ENCODE data around the gene TASOR2. TPM values are rescaled to one million over a fixed set of nuclear protein-coding genes. Genes with fewer than 3 reads are reported as not detected.

The TASOR2 gene
- total RNA-seq, 1 experiment from 2014 or later, result 55.0 TPM

DNA sequence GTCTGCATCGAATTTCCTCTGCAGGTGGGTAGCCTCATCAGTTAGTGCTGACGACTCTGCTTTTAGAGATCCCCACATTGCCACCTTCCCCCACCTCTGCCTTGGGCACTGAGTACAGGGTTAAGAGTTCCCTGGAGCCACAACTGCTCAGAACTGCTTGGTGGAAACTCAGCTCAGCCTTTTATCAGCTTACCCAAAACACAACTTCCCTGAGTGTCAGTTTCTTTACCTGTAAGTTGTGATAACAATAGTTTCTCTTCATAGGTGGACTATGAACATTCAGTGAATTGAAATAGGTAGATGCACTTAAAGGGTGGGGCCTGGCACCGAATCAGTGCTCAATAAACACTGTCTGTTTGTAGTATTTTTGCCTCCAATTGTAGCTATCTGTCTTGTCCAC is 29.5 kb upstream of the TASOR2 start:
- no peak for DNase-seq (ENCODE audit: low read depth)

GRCh38 chr10:5656737-5657579 is 27.7 kb upstream of the TASOR2 start:
- no peak for DNase-seq (ENCODE audit: low read depth)

DNA sequence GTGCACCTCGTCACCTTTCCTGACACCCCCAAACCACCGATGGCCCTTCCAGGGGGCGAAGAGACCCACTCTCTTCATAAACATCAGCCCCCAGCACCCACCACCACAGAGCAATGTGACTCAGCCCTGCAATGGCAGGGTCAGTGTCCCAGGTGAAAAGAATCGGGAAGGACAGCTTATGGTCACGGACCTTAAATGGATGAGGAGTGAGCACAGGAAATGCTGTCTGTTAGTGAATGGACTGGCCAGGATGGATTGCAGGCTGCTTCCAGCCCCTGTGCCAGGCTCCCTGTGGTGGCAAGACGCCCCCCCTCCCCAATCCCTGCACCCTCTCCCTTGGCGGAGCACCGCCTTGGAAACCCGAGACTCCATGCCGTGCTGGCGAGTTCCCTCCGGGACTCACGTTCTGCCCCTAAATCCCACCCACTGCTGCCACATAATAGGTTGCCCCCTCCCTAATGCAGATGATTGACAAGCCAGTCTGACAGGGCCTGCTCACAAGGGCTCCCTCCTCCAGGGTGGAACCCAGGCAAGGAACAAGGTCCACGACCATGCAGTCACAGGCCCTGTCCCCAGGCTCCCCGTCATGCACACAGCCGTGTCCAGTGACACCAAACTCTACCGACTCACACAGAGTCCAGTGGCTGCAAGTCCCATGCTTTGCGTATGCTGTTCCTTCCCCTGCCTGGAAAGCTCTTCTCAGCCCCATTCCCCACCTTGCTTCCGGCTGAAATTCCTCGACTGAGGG is 25.6 kb upstream of the TASOR2 start:
- no peak for DNase-seq (ENCODE audit: low read depth)

DNA sequence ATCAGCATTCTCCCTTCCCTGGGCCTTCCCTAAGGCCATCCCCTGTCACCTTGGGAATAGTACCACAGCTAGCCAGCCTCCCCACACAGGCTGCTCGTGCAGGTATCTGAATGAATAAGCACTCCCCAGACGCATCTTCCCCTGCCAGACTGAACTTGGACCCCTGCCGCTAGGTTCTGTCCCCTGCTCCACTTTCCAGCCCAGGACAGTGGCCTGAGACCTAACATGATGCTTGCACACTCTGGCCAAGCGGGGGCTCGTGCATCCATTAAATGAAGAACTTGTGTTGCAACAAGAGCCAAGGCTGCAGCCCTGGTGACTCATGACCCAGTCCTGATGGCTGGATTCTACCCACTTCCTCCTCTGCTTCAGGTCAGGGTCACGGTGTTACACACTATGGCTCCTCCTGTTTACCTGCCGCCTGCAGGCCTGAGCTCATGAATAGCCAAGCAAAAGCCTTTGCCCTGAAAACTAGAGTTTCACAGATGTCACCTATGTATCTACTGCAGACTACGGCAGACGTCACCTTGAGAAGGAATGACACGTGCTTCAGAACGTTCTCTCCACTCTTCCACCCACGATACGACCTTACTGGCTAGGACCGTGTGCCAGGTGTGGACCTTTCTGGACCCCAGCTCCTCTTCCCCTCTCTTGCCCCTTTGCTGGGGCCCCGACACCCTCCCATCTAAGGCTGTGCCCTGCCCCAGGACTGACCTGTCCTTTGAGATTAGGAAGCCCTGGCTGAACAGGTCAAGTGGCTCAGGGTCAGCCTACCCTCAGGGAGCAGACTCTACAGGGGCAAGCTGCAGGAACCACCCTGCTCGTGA is 24.7 kb upstream of the TASOR2 start:
- DNase-seq (ENCODE audit: low read depth), result peak; percentile 77

GRCh38 chr10:5661043-5661442 is 23.6 kb upstream of the TASOR2 start:
- DNase-seq (ENCODE audit: low read depth), result no peak

DNA sequence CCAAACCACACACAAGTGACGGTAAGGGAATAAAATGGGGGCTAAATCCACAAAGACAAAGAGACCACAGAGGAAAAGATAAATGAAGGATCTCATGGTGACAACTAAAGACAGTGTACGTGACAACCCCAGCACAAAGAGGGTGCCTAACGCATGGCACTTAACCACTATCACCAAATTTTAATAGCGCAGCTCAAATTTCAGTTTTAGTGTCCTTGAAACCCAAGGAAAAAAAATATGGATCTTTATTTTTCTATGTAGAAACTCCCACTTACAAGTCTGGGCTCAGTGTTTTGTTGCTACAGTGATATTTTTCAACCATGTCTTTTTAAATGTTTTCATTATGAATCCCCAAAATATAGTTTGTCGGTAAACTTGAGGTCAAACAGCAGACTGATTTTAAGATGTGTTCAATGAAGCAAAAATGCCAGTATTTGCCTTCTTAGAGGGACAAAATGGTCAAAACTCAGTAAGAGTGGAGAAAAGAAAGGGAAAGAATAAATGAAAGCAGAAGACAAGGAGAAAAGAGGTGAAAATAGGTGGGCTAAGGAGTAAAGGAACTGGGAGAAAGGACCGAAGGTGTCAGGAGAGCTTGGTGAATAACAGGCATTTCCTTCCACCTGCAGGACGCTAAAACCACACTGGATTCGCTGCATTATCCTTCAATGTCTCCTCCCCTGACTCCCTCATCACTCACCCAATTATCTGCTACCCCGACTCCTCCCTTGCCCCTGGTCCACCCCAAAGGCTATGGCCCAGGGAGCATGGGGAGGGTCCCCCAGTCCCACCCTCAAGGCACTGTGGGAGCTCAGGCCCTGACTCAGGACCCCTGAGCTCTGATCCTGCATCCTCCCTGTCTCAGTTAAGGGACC is 21.7 kb upstream of the TASOR2 start:
- DNase-seq (ENCODE audit: low read depth), result no peak

- no peak for DNase-seq (ENCODE audit: low read depth)
Measured at GRCh38 chr10:5663692-5664427, 20.8 kb upstream of the TASOR2 start.

GRCh38 chr10:5665373-5666007 is 19.1 kb upstream of the TASOR2 start:
- no peak for DNase-seq (ENCODE audit: low read depth)

GRCh38 chr10:5666008-5666840 is 18.4 kb upstream of the TASOR2 start, which contains the start of gene ASB13:
TSS of gene ASB13 (minus strand) at chr10:5666595. CDS start at chr10:5666551, 44 bp downstream.
- peak; percentile 36 for DNase-seq (ENCODE audit: low read depth)

GRCh38 chr10:5666841-5667630 is 17.6 kb upstream of the TASOR2 start:
- no peak for DNase-seq (ENCODE audit: low read depth)

DNA sequence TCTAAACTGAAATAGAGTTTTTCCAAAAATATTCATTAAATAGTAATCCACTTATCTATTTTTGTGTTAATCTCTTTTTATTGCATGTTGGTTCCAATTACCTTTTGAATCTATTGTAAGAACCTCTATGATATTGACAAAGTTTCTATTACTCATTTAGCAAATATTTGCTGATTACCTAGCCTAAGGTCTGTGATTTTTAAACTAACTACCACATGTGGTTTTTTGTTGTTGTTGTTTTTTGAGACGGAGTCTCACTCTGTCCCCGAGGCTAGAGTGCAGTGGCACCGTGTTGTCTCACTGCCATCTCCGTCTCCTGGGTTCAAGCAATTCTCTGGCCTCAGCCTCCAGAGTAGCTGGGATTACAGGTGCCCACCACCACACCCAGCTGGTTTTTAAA is 16.2 kb upstream of the TASOR2 start:
- DNase-seq (ENCODE audit: low read depth), result no peak

GRCh38 chr10:5669604-5670003 is 15.0 kb upstream of the TASOR2 start:
- no peak for DNase-seq (ENCODE audit: low read depth)

DNA sequence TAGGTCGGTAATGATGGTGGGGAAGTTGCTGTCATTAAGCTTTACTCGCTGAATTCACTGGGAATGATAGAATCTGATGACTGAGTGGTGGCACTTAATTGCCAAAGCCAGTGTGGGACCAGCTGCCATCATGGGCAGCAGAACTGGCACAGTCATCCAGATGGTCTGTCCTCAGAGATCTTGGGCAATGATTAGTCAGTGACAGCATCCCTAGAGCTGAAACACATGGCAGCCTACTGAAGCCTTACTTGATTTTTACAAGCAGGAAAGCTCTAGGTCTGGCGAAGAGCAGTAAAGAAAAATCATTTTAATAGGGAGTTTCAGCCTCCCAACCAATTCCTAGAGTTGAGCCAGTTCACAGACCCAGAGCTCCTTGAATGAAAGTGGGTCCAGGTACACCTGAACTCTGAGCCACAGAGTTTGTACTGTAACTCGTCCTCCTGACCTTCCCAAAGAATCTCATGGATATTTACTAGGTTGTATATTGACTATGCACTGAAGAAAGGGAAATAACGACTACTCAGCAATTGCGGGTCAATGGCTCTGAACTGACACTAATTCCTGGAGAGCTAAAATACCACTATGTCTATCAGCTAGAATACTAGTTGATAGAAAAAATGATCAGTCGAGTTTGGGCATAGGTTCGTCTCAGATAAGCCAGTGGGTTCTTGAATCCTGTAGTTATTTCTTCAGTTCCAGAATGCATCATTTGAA is 13.8 kb upstream of the TASOR2 start:
- DNase-seq (ENCODE audit: low read depth), result no peak

GRCh38 chr10:5678397-5679036 is 6.1 kb upstream of the TASOR2 start:
- DNase-seq (ENCODE audit: low read depth), result no peak

- no peak for DNase-seq (ENCODE audit: low read depth)
Measured at GRCh38 chr10:5679037-5679435, 5.6 kb upstream of the TASOR2 start.

DNA sequence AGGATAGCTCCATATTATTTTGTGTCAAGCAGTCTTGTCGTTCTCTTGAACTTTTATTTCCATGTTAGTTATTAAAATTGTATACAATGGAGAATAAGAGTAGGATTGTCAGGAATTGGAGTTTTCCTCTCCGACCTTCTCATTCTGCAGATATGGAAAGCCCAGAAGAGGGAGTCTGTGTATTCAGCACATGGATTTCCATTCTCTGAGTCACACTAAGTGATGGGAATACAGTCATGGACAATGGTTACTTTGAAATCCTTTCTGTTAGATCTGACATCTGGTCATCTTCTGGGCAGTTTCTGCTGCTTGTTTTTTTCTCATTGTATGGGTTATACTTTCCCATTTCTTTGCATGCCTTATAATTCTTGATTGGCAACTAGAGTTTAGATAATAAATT is 5.0 kb upstream of the TASOR2 start:
- peak; percentile 15 for DNase-seq (ENCODE audit: low read depth)

DNA sequence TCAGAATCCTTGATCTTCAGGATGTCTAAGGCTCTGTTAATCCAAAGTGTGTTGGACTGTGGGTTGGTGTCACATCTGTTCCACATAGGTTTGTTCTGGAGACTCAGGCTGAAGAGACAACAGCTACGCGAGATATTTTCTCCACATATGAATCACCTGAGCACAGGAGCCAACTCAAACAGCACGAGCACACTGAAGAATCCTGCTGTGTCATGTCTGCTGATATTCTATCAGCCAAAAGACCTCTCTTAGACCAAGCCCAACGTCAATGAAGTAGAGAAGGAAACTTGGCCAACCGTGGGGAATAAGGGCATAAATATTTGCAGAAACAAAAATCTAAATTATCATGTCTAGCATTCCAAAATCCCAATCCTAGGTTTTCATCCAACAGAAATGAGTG is 2.7 kb upstream of the TASOR2 start:
- DNase-seq (ENCODE audit: low read depth), result no peak
